Head of caudate nucleus (tissue), 42 donors: ENCODE measurements around the gene SPDYE6.
"Not testable (repeated sequence)": the region's sequence is repeated elsewhere in the genome, so short reads cannot be mapped to it uniquely, and the experiment has no call there.

Source experiments
- DNase-seq, 42 donors: peaks; one replicate each; pipeline versions ENCODE4 v3.0.0 to v3.0.0-alpha.2; 2020 to 2021; ENCODE audit warnings: mixed read lengths in 7 of 42
- intact Hi-C: fragments of 100-400 bp; cut with DNase I; formaldehyde crosslinking; loops from one replicate; pipeline ENCODE4 v1.15.0; 2022

The SPDYE6 gene

GRCh38 chr7:102356344-102356743, at the start of gene SPDYE6:
Gene SPDYE6, minus strand, starts transcription at chr7:102356444. Its CDS starts 421 bp downstream, at chr7:102356023.
- intact Hi-C loops, DNase-seq: not testable (repeated sequence)

DNA sequence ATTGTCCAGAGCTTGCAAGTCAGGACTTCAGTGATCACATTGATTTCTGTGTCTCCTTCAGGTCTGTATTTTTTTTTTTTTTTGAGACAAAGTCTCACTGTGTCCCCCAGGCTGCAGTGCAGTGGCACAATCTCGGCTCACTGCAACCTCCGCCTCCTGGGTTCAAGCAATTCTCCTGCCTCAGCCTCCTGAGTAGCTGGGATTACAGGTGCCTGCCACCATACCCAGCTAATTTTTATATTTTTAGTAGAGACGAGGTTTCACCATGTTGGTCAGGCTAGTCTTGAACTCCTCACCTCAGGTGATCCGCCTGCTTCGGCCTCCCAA, 48.6 kb upstream of the SPDYE6 start:
- DNase-seq, intact Hi-C loops: not testable (repeated sequence)

DNA sequence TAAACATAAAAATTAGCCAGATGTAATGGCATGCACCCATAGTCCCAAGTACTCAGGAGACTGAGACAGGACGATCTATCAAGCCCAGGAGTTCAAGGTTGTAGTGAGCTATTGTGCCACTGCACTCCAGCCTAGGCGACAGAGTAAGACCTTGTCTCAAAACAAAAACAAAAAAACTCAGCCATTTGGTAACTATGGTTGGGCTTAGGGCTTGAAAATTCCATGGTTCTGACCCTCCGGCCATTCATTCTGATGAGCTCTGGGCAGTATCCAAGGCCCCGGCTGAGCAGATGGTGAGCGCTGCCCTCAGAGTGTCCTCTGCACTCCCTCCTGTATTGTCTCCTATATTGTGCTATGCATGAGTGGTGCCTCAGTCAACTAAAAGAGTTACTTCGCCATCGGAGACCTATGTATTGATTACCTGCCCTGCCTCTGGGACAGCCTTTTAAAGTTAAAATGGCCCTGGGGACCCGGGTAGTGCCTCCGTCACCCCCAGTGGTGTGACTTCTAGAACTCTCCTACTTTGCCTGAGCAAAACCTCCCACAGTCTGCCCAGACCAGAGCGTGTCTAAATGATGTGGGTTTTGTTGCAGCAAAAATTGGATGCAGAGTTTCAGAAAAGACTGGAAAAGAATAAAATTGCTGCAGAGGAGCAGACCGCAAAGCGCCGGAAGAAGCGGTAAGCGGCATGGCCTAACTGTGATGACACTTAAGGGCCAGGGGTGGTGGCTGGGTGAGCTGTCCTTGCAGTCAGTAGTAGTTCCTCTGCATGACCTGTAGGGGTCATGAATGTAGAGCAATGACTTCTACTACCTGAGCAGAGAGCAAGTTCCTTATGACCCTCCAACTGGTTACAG, 48.0 kb upstream of the SPDYE6 start:
- intact Hi-C loops = no loop called here
- peak in 3 of 42 donors; percentile 28 to 42 (median 31) for DNase-seq

DNA sequence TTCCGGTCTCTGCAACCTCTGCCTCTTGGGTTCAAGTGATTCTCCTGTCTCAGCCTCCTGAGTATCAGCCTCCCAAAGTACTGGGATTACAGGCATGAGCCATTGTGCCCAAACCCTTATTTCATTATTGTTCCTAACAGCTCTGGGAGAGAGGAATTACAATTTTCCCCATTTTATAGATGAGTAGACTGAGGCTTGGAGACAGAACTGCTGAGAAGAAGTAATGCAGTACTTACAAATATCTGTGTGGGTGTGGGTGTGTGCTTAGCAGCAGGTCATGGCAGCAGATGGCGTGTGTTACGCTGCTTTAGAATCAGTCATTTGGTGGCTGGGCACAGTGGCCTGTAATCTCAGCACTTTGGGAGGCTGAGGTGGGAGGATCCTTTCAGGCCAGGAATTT, 47.3 kb upstream of the SPDYE6 start:
- no peak for DNase-seq
- intact Hi-C loops = no loop called here

DNA sequence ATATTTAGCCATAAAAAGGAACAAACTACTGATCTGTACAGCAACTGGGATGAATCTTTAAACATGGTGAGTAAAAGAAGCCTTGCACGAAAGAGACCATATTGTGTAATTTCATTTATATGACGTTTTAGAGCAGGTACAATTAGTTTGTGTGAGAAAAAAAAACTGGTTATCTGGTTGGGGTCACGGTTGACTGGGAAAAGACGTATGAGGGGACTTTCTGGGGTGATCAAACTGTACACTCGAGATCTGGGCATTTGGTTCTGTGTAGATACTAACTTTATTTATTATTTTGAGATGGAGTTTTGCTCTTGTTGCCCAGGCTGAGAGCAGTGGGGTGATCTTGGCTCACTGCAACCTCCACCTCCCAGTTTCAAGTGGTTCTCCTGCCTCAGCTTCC, 44.1 kb upstream of the SPDYE6 start:
- DNase-seq = peak in 2 of 42 donors; percentile 1 to 8
- intact Hi-C loops = no loop called here

- no peak for DNase-seq
- intact Hi-C loops = loop anchor here (5.0 kb wide), 1 partner anchor 64 kb away; the partner anchor contains the start of genes ALKBH4 and LRWD1
These were observed 42.3 kb upstream of the SPDYE6 start for GRCh38 chr7:102398543-102398942.

DNA sequence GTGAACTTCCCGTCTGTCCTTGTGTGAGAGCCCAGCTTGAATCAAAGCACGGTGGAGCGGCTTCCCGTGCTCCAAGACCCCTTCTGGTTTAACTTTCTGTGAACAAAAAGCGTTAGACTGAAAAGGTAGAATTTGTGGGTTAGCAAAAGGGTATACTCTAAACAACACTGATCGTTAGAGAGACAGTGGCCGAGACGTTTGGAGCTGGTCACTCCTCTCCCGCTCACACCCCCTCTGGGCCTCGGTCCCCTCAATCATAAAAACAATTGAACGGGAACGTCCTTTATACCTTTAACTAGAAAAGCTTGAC, 40.4 kb upstream of the SPDYE6 start:
- DNase-seq = no peak
- intact Hi-C loops = loop anchor here (2.0 to 5.0 kb wide), 2 partner anchors 36 to 66 kb away; partner anchors contain the start of genes ALKBH4, LRWD1 and ORAI2

GRCh38 chr7:102395873-102396709, 39.8 kb upstream of the SPDYE6 start, which contains the start of gene PRKRIP1:
Gene PRKRIP1, plus strand, starts transcription at chr7:102396363. Its CDS starts 49 bp downstream, at chr7:102396412.
- intact Hi-C loops = loop anchor here (2.0 to 5.0 kb wide), 2 partner anchors 37 to 66 kb away; partner anchors contain the start of genes ALKBH4, LRWD1 and ORAI2
- peak; percentile 68 to 96 (median 88) for DNase-seq

- intact Hi-C loops = loop anchor here (5.0 kb wide), 1 partner anchor 67 kb away; the partner anchor contains the start of genes ALKBH4 and LRWD1
- no peak for DNase-seq
These were observed 39.3 kb upstream of the SPDYE6 start for GRCh38 chr7:102395592-102395872.

- intact Hi-C loops = loop anchor here (5.0 kb wide), 1 partner anchor 111 kb away; no protein-coding TSS in a partner anchor
- no peak for DNase-seq
These were observed 37.2 kb upstream of the SPDYE6 start for GRCh38 chr7:102393467-102393866.

- intact Hi-C loops = loop anchor here (5.0 kb wide), 1 partner anchor 110 kb away; no protein-coding TSS in a partner anchor
- no peak for DNase-seq
These were observed 36.1 kb upstream of the SPDYE6 start for GRCh38 chr7:102392330-102392729.

GRCh38 chr7:102390697-102391484, 34.6 kb upstream of the SPDYE6 start:
- intact Hi-C loops = loop anchor here (5.0 kb wide), 1 partner anchor 109 kb away; no protein-coding TSS in a partner anchor
- DNase-seq = peak; percentile 57 to 94 (median 84)

- no peak for DNase-seq
- intact Hi-C loops = loop anchor here (5.0 kb wide), 1 partner anchor 108 kb away; no protein-coding TSS in a partner anchor
These were observed 33.6 kb upstream of the SPDYE6 start for GRCh38 chr7:102389810-102390209.

GRCh38 chr7:102387064-102387463, 30.8 kb upstream of the SPDYE6 start:
- DNase-seq = no peak
- intact Hi-C loops = no loop called here

GRCh38 chr7:102381696-102382425, 25.6 kb upstream of the SPDYE6 start:
- intact Hi-C loops = not testable (repeated sequence)

DNA sequence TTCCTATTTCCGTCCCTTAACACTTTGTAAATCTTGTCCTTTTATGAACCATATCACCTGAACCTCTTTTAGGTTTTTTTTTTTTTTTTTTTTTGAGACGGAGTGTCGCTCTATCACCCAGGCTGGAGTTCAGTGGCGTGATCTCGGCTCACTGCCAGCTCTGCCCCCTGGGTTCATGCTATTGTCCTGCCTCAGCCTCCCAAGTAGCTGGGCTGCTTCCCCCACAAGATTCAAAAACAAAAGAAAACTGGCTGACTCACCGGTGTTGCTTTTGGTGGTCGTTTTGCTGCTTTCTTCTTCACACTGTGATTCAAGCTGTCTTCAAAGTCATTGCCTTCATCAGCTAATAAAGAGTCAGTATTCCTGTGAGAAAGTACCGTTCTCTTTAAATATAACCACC, 24.6 kb upstream of the SPDYE6 start:
- intact Hi-C loops, DNase-seq: not testable (repeated sequence)

More at GRCh38 chr7:102381696-102382425, 25.6 kb upstream of the SPDYE6 start:
- DNase-seq = not testable (repeated sequence)

- intact Hi-C loops = no loop called here
These were observed 20.8 kb upstream of the SPDYE6 start for GRCh38 chr7:102376964-102377466.

DNA sequence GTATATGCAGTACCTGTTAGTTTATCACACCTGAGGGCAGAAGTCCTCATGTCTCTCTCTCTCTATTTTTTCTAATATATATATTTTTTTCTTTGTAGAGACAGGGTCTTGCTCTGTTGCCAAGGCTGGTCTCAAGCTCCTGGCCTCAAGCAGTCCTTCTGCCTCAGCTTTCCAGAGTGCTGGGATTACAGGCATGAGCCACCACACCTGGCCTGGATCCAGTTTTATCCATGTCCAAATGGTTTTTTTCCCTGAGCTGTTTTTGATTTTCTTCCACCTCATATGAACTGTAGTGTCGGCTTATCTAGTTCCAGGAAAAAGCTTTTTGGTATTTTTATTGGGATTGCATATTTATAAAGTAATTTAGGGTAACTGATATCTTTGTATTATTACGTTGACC, 16.6 kb upstream of the SPDYE6 start:
- intact Hi-C loops, DNase-seq: not testable (repeated sequence)

More at GRCh38 chr7:102376964-102377466, 20.8 kb upstream of the SPDYE6 start:
- no peak for DNase-seq
